Loucy (cell line): Measurements from ENCODE around the gene AIF1L.
A peak's percentile ranks its signal among the peaks of the same experiment; 100 is the strongest.

Source experiments
- H2AFZ ChIP-seq: fragments of 200-600 bp; sonication (generic); 2 replicates; pipeline ENCODE4 v1.6.0; 2016; ENCODE audit warnings: antibody characterized with exemption, mild to moderate bottlenecking, low read length, moderate library complexity
- H3F3A ChIP-seq: fragments of 200-600 bp; 2 replicates; pipeline ENCODE4 v1.6.0; 2016; ENCODE audit warnings: antibody characterized with exemption, low read depth, mild to moderate bottlenecking
- H3K27me3 ChIP-seq: fragments of 200-600 bp; sonication (generic); 2 replicates; pipeline ENCODE4 v1.6.1; 2014; ENCODE audit warnings: low read length, mild to moderate bottlenecking; ENCODE audit not compliant: insufficient read depth, poor library complexity, severe bottlenecking
- H3K36me3 ChIP-seq: fragments of 200-600 bp; sonication (generic); 2 replicates; pipeline ENCODE4 v1.6.1; 2016; ENCODE audit warnings: low read length; ENCODE audit not compliant: insufficient read depth
- H3K4me1 ChIP-seq: fragments of 200-600 bp; sonication (generic); 2 replicates; pipeline ENCODE4 v1.5.1; 2014; ENCODE audit warnings: low read length, mild to moderate bottlenecking; ENCODE audit not compliant: insufficient read depth, poor library complexity, severe bottlenecking
- H3K4me2 ChIP-seq: fragments of 200-600 bp; sonication (generic); 2 replicates; pipeline ENCODE4 v1.6.0; 2014; ENCODE audit warnings: antibody characterized with exemption, low read length, low read depth, mild to moderate bottlenecking; ENCODE audit not compliant: poor library complexity, severe bottlenecking
- H3K4me3 ChIP-seq: fragments of 200-600 bp; sonication (generic); 2 replicates; pipeline ENCODE4 v1.5.1; 2014; ENCODE audit warnings: low read length, mild to moderate bottlenecking, mixed read lengths; ENCODE audit not compliant: poor library complexity, severe bottlenecking
- H3K79me2 ChIP-seq: fragments of 200-600 bp; sonication (generic); 2 replicates; pipeline ENCODE4 v1.6.1; 2014; ENCODE audit warnings: low read length; ENCODE audit not compliant: insufficient read depth
- H3K9ac ChIP-seq: fragments of 200-600 bp; sonication (generic); 2 replicates; pipeline ENCODE4 v1.6.0; 2014; ENCODE audit warnings: mild to moderate bottlenecking, low read depth, low read length, moderate library complexity; ENCODE audit not compliant: poor library complexity, severe bottlenecking
- H3K9me2 ChIP-seq: fragments of 200-600 bp; sonication (generic); replicated peaks from 2 replicates; pipeline ENCODE4 v1.6.1; 2016; ENCODE audit warnings: low read depth, low read length, mixed read lengths
- H3K9me3 ChIP-seq: fragments of 200-600 bp; sonication (generic); 2 replicates; pipeline ENCODE4 v1.6.1; 2014; ENCODE audit warnings: mild to moderate bottlenecking, antibody characterized with exemption, low read length, low read depth; ENCODE audit not compliant: insufficient read depth
- H4K20me1 ChIP-seq: fragments of 200-600 bp; sonication (generic); 2 replicates; pipeline ENCODE4 v1.6.0; 2014; ENCODE audit warnings: antibody characterized with exemption, low read length, mild to moderate bottlenecking; ENCODE audit not compliant: insufficient read depth, poor library complexity, severe bottlenecking
- EZH2phosphoT487 ChIP-seq: fragments of 200-600 bp; IDR thresholded peaks from 2 replicates; pipeline ENCODE4 v1.6.1; 2018; ENCODE audit warnings: antibody characterized with exemption, mild to moderate bottlenecking, moderate library complexity, borderline replicate concordance
- TF ChIP-seq, protein P1 (sequence below): fragments of 200-600 bp; sonication (generic); conservative IDR thresholded peaks from 2 replicates; pipeline ENCODE4 v1.5.1; 2014; ENCODE audit warnings: mild to moderate bottlenecking, antibody characterized with exemption, low read length

The AIF1L gene

DNA sequence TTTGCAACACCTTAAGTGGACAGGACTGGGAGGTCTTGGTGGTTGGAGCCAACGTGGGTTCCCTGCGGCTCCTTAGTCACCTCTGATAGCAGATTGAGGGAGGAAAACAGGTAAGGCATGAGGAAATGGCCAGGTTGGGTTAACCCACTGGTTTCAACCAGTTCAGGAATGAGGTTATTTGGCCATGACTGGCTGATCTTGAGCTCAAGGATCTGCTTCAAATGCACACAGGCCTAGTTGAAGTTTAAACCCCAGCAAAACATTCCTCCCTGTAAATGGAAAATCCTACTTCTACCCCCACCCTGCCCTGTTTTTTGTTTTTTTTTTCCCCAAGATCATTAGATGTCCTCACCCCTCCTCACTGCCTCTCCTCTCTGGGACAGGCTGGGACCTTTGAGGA, 25.8 kb downstream of the AIF1L start:
- Histone ChIP-seq H3K36me3 (no peaks in the 10 kb centered on the region), H3K9me2 (no peaks in the 10 kb centered on the region), H3K4me3 (no peak overlapping the region), H2AFZ (no peak overlapping the region), H4K20me1 (peaks cover 10% of the 10 kb centered on the region), H3K27me3 (no peaks in the 10 kb centered on the region), H3K4me2 (no peak overlapping the region), H3K4me1 (peaks cover 4% of the 10 kb centered on the region), H3K9ac (no peak overlapping the region), H3K79me2 (peaks cover 22% of the 10 kb centered on the region), H3K9me3 (no peaks in the 10 kb centered on the region), H3F3A (no peaks in the 10 kb centered on the region)
- no peak for TF ChIP-seq EZH2phosphoT487
- TF ChIP-seq, protein P1, sequence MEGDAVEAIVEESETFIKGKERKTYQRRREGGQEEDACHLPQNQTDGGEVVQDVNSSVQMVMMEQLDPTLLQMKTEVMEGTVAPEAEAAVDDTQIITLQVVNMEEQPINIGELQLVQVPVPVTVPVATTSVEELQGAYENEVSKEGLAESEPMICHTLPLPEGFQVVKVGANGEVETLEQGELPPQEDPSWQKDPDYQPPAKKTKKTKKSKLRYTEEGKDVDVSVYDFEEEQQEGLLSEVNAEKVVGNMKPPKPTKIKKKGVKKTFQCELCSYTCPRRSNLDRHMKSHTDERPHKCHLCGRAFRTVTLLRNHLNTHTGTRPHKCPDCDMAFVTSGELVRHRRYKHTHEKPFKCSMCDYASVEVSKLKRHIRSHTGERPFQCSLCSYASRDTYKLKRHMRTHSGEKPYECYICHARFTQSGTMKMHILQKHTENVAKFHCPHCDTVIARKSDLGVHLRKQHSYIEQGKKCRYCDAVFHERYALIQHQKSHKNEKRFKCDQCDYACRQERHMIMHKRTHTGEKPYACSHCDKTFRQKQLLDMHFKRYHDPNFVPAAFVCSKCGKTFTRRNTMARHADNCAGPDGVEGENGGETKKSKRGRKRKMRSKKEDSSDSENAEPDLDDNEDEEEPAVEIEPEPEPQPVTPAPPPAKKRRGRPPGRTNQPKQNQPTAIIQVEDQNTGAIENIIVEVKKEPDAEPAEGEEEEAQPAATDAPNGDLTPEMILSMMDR: no peak

DNA sequence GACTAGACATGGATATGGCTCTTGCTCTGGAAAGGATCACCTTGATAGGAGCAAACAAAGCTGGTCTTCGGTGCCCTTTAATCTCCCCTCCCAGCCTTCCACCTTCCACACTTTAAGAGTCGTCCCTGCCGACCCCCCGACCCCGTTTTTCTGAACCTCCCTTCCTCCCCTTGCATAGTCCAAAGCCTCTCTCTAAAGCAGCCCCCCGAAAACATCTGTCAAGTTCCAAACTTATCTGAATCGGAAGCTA, 28.6 kb downstream of the AIF1L start:
- Histone ChIP-seq H3K9me2 (no peaks in the 10 kb centered on the region), H3K27me3 (no peaks in the 10 kb centered on the region), H3K79me2 (peaks cover 46% of the 10 kb centered on the region), H3K9ac (peak overlapping the region; percentile 99), H3K4me2 (peak overlapping the region; percentile 73), H3F3A (no peaks in the 10 kb centered on the region), H3K9me3 (no peaks in the 10 kb centered on the region), H3K4me1 (peaks cover 9% of the 10 kb centered on the region), H3K36me3 (peaks cover 13% of the 10 kb centered on the region; the same call in 1 of the 2 replicates), H2AFZ (peak overlapping the region; percentile 90), H4K20me1 (peaks cover 10% of the 10 kb centered on the region), H3K4me3 (peak overlapping the region; percentile 97)
- TF ChIP-seq, protein P1: no peak
- TF ChIP-seq EZH2phosphoT487: no peak

DNA sequence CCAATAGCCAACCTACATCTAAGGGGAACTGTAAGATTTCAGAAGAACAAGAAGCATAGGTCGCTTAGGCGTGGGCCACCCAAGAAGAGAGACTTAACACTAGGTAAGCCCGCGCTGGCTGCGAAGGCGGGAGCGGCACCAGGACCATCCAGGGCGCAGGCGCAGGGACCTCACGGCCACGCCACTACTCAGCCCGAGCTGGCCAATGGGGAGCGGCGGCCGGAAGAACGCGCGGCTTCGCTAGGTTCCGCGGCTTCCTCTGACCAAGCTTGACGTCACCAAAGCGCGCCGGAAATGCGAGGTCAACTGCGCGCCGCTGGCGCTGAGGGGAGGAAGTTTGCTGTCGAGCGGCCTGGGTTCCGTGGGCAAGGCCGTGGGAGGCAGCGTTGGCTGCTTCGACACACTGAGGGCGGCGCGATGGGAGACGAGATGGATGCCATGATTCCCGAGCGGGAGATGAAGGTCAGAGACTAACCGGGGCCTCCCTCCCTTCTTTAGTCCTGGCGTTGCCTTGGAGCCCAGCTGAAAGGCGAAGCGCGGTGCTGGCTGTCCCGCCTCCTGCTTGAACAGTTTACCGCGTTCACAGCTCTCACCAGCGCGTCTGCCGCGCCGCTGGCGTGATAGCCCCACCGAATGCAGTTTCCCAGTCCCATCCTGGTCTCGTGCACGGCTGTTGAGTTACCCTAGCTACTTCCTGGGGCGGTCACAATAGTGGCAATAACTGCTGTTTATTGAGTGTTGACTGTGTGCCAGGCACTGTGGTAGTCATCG, 29.1 kb downstream of the AIF1L start, which contains the start of gene NUP214:
Gene NUP214 (plus strand): TSS at position 299 of the 771 bp plus-strand sequence. CDS start 119 bp downstream, at position 418.
- peaks cover 9% of the 10 kb centered on the region for H3K4me1 ChIP-seq

More for the DNA sequence above, 29.1 kb downstream of the AIF1L start, which contains the start of gene NUP214:
- Histone ChIP-seq H4K20me1 (peaks cover 10% of the 10 kb centered on the region), H3K36me3 (peaks cover 13% of the 10 kb centered on the region; the same call in 1 of the 2 replicates), H3K9me2 (no peaks in the 10 kb centered on the region), H2AFZ (peak within 1 kb of the TSS; percentile 90), H3K9ac (peak within 1 kb of the TSS; percentile 99), H3K79me2 (peaks cover 48% of the 10 kb centered on the region), H3K4me3 (peak within 1 kb of the TSS; percentile 97), H3F3A (no peaks in the 10 kb centered on the region), H3K9me3 (no peaks in the 10 kb centered on the region), H3K27me3 (no peaks in the 10 kb centered on the region), H3K4me2 (peak within 1 kb of the TSS; percentile 83)
- TF ChIP-seq, protein P1: no peak
- no peak for TF ChIP-seq EZH2phosphoT487
